ENCODE data around the gene FBXL17.

- TF ChIP-seq GTF2F1 (IDR thresholded peaks at IDR 0.05; ENCODE audit: low read depth, low read length) (no peak), SREBF1 (IDR thresholded peaks at IDR 0.05; ENCODE audit: borderline replicate concordance, low read depth, low read length) (no peak), EZH2 (IDR thresholded peaks at IDR 0.05; ENCODE audit: borderline replicate concordance, low read depth, low read length) (no peak), GTF2E2 (tag; IDR thresholded peaks at IDR 0.05) (no peak), ZNF518B (CRISPR knock-in tag; IDR thresholded peaks at IDR 0.05) (no peak), MAFK (IDR thresholded peaks at IDR 0.05; ENCODE audit: low read length) (no peak), POLR2A (conservative IDR thresholded peaks at IDR 0.05) (no peak), ZNF124 (CRISPR knock-in tag; IDR thresholded peaks at IDR 0.05) (no peak), CTCF (IDR thresholded peaks at IDR 0.05 in 2 of 3, conservative IDR thresholded peaks at IDR 0.05 in 1 of 3; ENCODE audit: insufficient read depth in 2 of 3, low read depth in 1 of 3, low read length in 3 of 3) (no peak), LCOR (CRISPR knock-in tag; IDR thresholded peaks at IDR 0.05) (no peak), TBL1XR1 (IDR thresholded peaks at IDR 0.05; ENCODE audit: low read length in 2 of 2) (no peak)
These were observed 327.5 kb downstream of the FBXL17 start for GRCh38 chr5:108054349-108054748.

All from K562 (cell line).